HEK293 (cell line): ENCODE data around the gene PLEKHM1.
A peak's percentile ranks its signal among the peaks of the same experiment; 100 is the strongest.

Experiments
- CTCF ChIA-PET: fragments of 350-600 bp; formaldehyde crosslinking; extraction: SDS; loops from one replicate; lab custom pipeline; 2021; ENCODE audit warnings: antibody characterized with exemption; lab: Yijun Ruan, JAX
- POLR2A ChIA-PET: fragments of 300-600 bp; formaldehyde crosslinking; extraction: SDS; loops from one replicate; lab custom pipeline; 2020; ENCODE audit warnings: antibody characterized with exemption, inconsistent platforms; lab: Yijun Ruan, JAX
- H3K27ac ChIP-seq: fragments of 200-500 bp; sonication (Bioruptor generic); 2 replicates; pipeline ENCODE4 v1.5.1; 2014; ENCODE audit warnings: low read depth, low read length, control low read depth, inconsistent platforms; ENCODE audit errors: extremely low read depth
- H3K36me3 ChIP-seq, 2 experiments: fragments of 200-500 bp in 1 of 2; sonication (Bioruptor generic) in 1 of 2; 1 replicate in 1 of 2; 2 replicates in 1 of 2; pipeline ENCODE4 v1.5.1; 2014 to 2017; ENCODE audit warnings: inconsistent platforms in 2 of 2, low read length in 2 of 2; ENCODE audit not compliant: control insufficient read depth in 2 of 2, insufficient read depth in 1 of 2
- H3K4me1 ChIP-seq: fragments of 200-500 bp; sonication (Bioruptor generic); 2 replicates; pipeline ENCODE4 v1.5.1; 2014; ENCODE audit warnings: mild to moderate bottlenecking, low read length, inconsistent platforms; ENCODE audit not compliant: control insufficient read depth, insufficient read depth
- H3K4me3 ChIP-seq: 2 replicates; pipeline ENCODE4 v1.5.1; 2011; ENCODE audit warnings: low read depth, mild to moderate bottlenecking, control low read depth, low read length, moderate library complexity
- H3K9me3 ChIP-seq: fragments of 200-500 bp; sonication (Bioruptor generic); 2 replicates; pipeline ENCODE4 v1.5.1; 2014; ENCODE audit warnings: low read depth, low read length, inconsistent platforms; ENCODE audit not compliant: control insufficient read depth, insufficient read depth
- KLF1 ChIP-seq: fragments of 450-650 bp; formaldehyde crosslinking; IDR thresholded peaks from 2 replicates; pipeline ENCODE4 v1.5.1; 2016; ENCODE audit warnings: missing biosample characterization, missing genetic modification characterization
- KLF9 ChIP-seq: fragments of 450-650 bp; formaldehyde crosslinking; IDR thresholded peaks from 2 replicates; pipeline ENCODE4 v1.5.1; 2016; ENCODE audit warnings: missing biosample characterization, missing genetic modification characterization, low read depth
- SP2 ChIP-seq: fragments of 450-650 bp; formaldehyde crosslinking; IDR thresholded peaks from 2 replicates; pipeline ENCODE4 v1.5.1; 2016; ENCODE audit warnings: missing biosample characterization, missing genetic modification characterization
- ZFHX2 ChIP-seq: fragments of 450-650 bp; formaldehyde crosslinking; conservative IDR thresholded peaks from 2 replicates; pipeline ENCODE4 v1.5.1; 2016; ENCODE audit warnings: missing biosample characterization, missing genetic modification characterization
- ZNF10 ChIP-seq: fragments of 450-650 bp; formaldehyde crosslinking; IDR thresholded peaks from 2 replicates; pipeline ENCODE4 v1.5.1; 2017; ENCODE audit warnings: missing biosample characterization, missing genetic modification characterization
- ZNF133 ChIP-seq: fragments of 450-650 bp; formaldehyde crosslinking; IDR thresholded peaks from 2 replicates; pipeline ENCODE4 v1.5.1; 2016; ENCODE audit warnings: missing biosample characterization, missing genetic modification characterization
- ZNF146 ChIP-seq: fragments of 450-650 bp; formaldehyde crosslinking; IDR thresholded peaks from 2 replicates; pipeline ENCODE4 v1.5.1; 2016; ENCODE audit warnings: missing biosample characterization, missing genetic modification characterization
- ZNF18 ChIP-seq: fragments of 450-650 bp; formaldehyde crosslinking; IDR thresholded peaks from 2 replicates; pipeline ENCODE4 v1.5.1; 2016; ENCODE audit warnings: missing biosample characterization, missing genetic modification characterization
- ZNF19 ChIP-seq: fragments of 450-650 bp; formaldehyde crosslinking; IDR thresholded peaks from 2 replicates; pipeline ENCODE4; 2016; ENCODE audit warnings: missing biosample characterization, missing genetic modification characterization, low read depth
- ZNF214 ChIP-seq: fragments of 450-650 bp; formaldehyde crosslinking; IDR thresholded peaks from 2 replicates; pipeline ENCODE4 v1.5.1; 2017; ENCODE audit warnings: missing biosample characterization, mild to moderate bottlenecking, missing genetic modification characterization, borderline replicate concordance
- ZNF248 ChIP-seq: fragments of 450-650 bp; formaldehyde crosslinking; IDR thresholded peaks from 2 replicates; pipeline ENCODE4 v1.5.1; 2017; ENCODE audit warnings: missing biosample characterization, missing genetic modification characterization
- ZNF266 ChIP-seq: fragments of 450-650 bp; formaldehyde crosslinking; IDR thresholded peaks from 2 replicates; pipeline ENCODE4 v1.5.1; 2016; ENCODE audit warnings: missing biosample characterization, missing genetic modification characterization, low read depth
- ZNF404 ChIP-seq: fragments of 450-650 bp; formaldehyde crosslinking; IDR thresholded peaks from 2 replicates; pipeline ENCODE4 v1.5.1; 2017; ENCODE audit warnings: missing biosample characterization, missing genetic modification characterization
- ZNF423 ChIP-seq: fragments of 450-650 bp; formaldehyde crosslinking; IDR thresholded peaks from 2 replicates; pipeline ENCODE4 v1.5.1; 2016; ENCODE audit warnings: missing biosample characterization, missing genetic modification characterization
- ZNF433 ChIP-seq: fragments of 450-650 bp; formaldehyde crosslinking; IDR thresholded peaks from 2 replicates; pipeline ENCODE4 v1.5.1; 2016; ENCODE audit warnings: missing biosample characterization, missing genetic modification characterization, low read depth
- ZNF596 ChIP-seq: fragments of 450-650 bp; IDR thresholded peaks from 2 replicates; pipeline ENCODE4 v1.5.0; 2018; ENCODE audit warnings: missing biosample characterization, mild to moderate bottlenecking, missing genetic modification characterization, moderate library complexity
- ZNF624 ChIP-seq: fragments of 450-650 bp; formaldehyde crosslinking; IDR thresholded peaks from 2 replicates; pipeline ENCODE4 v1.5.1; 2017; ENCODE audit warnings: missing biosample characterization, missing genetic modification characterization
- ZNF660 ChIP-seq: fragments of 450-650 bp; IDR thresholded peaks from 2 replicates; pipeline ENCODE4 v1.5.1; 2018; ENCODE audit warnings: missing biosample characterization, mild to moderate bottlenecking, missing genetic modification characterization
- ZNF664 ChIP-seq: fragments of 450-650 bp; formaldehyde crosslinking; IDR thresholded peaks from 2 replicates; pipeline ENCODE4 v1.5.1; 2016; ENCODE audit warnings: missing biosample characterization, missing genetic modification characterization
- ZNF670 ChIP-seq: fragments of 450-650 bp; formaldehyde crosslinking; IDR thresholded peaks from 2 replicates; pipeline ENCODE4 v1.5.1; 2016; ENCODE audit warnings: missing biosample characterization, missing genetic modification characterization, low read depth
- ZNF677 ChIP-seq: fragments of 450-650 bp; IDR thresholded peaks from 2 replicates; pipeline ENCODE4 v1.5.0; 2018; ENCODE audit warnings: missing biosample characterization, mild to moderate bottlenecking, missing genetic modification characterization, moderate library complexity
- ZNF76 ChIP-seq: fragments of 450-650 bp; formaldehyde crosslinking; IDR thresholded peaks from 2 replicates; pipeline ENCODE4; 2016; ENCODE audit warnings: low read depth, missing biosample characterization, missing genetic modification characterization, borderline replicate concordance
- ZNF785 ChIP-seq: fragments of 450-650 bp; formaldehyde crosslinking; IDR thresholded peaks from 2 replicates; pipeline ENCODE4 v1.5.1; 2016; ENCODE audit warnings: missing biosample characterization, missing genetic modification characterization
- ZSCAN4 ChIP-seq: fragments of 450-650 bp; formaldehyde crosslinking; IDR thresholded peaks from 2 replicates; pipeline ENCODE4 v1.5.1; 2017; ENCODE audit warnings: missing biosample characterization, missing genetic modification characterization
- TF ChIP-seq, protein P1 (sequence below): fragments of 450-650 bp; formaldehyde crosslinking; conservative IDR thresholded peaks from 2 replicates; pipeline ENCODE4 v1.5.1; 2016; ENCODE audit warnings: low read depth, missing biosample characterization, missing genetic modification characterization

The PLEKHM1 gene

DNA sequence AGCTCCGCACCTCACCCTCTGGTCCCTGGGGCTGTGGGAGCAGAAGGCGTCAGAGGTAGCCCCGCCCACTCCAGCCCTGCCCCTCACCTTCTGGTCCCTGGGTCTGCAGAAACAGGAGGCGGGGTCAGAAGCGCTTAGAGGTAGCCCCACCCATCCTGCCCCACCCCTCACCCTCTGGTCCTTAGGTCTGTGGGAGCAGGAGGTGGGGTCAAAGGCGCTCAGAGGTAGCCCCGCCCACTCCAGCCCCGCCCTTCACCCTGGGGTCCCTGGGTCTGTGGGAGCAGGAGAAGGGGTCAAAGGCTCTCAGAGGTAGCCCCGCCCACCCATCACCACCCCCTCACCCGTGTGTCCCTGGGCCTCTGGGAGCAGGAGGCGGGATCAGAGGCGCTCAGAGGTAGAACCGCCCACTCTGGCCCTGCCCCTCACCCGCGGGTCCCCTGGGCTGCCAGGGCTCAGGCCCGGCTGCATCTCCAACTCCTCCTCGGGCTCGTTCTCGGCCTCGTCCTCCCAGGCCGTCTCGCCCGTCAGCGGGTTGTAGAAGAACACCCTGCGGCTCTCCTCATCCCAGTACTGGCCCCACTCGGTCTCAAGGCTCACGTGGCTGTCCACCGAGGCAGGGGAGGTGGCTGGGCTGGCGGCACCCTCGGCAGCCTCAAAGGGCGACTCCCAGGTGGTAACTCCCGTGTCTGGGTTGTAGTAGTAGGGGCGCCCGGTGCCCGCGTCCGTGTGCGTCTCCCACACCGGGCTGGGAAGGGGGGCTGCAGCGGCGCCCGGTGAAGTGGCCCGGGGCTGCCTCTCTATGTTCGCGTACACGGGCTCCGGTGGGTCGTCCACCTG is 85.1 kb downstream of the PLEKHM1 start:
- ChIA-PET POLR2A (interaction anchor here (1.1 to 1.3 kb wide), 2 partner anchors 19 to 20 kb away, joined by 3 read pairs; no protein-coding TSS in a partner anchor), CTCF (interaction anchor here (1.2 to 18.4 kb wide), 3 partner anchors 20 to 170 kb away, joined by 3 to 201 read pairs (median 4); no protein-coding TSS in a partner anchor)
- Histone ChIP-seq H3K36me3 (peaks cover 8 to 53% of the 10 kb centered on the region in 2 experiments; a peak in 2 of 3 replicates), H3K4me3 (no peak overlapping the region), H3K4me1 (no peaks in the 10 kb centered on the region), H3K9me3 (no peaks in the 10 kb centered on the region), H3K27ac (no peak overlapping the region)
- TF ChIP-seq SP2 (tag by site-specific recombination) (peak; percentile 36), ZNF19 (no peak), ZNF214 (tag by site-specific recombination) (no peak), ZNF433 (tag by site-specific recombination) (no peak), ZNF785 (tag by site-specific recombination) (no peak), ZNF670 (tag by site-specific recombination) (no peak), ZFHX2 (peak; percentile 46; the same call in 1 of the 2 replicates), ZNF664 (no peak), KLF1 (peak; percentile 75; the same call in 1 of the 2 replicates), ZNF624 (no peak), ZSCAN4 (no peak), KLF9 (tag by site-specific recombination) (0 out of 2 replicates have a peak, but pooled peaks have one; percentile 33), ZNF423 (tag by site-specific recombination) (no peak), ZNF18 (tag by site-specific recombination) (no peak), ZNF10 (tag by site-specific recombination) (no peak), ZNF133 (no peak)
- TF ChIP-seq, protein P1, sequence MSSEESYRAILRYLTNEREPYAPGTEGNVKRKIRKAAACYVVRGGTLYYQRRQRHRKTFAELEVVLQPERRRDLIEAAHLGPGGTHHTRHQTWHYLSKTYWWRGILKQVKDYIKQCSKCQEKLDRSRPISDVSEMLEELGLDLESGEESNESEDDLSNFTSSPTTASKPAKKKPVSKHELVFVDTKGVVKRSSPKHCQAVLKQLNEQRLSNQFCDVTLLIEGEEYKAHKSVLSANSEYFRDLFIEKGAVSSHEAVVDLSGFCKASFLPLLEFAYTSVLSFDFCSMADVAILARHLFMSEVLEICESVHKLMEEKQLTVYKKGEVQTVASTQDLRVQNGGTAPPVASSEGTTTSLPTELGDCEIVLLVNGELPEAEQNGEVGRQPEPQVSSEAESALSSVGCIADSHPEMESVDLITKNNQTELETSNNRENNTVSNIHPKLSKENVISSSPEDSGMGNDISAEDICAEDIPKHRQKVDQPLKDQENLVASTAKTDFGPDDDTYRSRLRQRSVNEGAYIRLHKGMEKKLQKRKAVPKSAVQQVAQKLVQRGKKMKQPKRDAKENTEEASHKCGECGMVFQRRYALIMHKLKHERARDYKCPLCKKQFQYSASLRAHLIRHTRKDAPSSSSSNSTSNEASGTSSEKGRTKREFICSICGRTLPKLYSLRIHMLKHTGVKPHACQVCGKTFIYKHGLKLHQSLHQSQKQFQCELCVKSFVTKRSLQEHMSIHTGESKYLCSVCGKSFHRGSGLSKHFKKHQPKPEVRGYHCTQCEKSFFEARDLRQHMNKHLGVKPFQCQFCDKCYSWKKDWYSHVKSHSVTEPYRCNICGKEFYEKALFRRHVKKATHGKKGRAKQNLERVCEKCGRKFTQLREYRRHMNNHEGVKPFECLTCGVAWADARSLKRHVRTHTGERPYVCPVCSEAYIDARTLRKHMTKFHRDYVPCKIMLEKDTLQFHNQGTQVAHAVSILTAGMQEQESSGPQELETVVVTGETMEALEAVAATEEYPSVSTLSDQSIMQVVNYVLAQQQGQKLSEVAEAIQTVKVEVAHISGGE (tag by site-specific recombination): no peak

DNA sequence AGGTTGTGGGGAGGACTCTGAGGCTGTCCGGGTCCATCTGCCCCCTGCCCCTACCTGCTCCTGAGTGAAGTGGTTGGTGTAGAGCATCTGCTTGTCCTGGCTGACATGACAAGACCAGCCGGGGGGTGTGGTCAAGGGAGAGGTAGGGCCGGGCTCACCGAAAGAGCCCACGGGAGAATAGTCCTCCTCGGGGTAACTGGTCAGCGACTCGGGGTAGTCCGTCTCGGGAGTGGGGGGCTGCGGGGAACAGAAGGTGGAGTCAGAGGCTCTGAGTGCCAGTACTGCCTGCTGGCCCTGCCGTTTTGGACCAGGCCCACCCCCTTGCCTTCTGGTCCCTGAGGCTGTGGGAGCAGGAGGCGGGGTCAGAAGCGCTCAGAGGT is 85.7 kb downstream of the PLEKHM1 start:
- H3K27ac ChIP-seq: no peak overlapping the region
- peaks cover 8 to 58% of the 10 kb centered on the region in 2 experiments; a peak in 2 of 3 replicates for H3K36me3 ChIP-seq
- H3K4me1 ChIP-seq: no peaks in the 10 kb centered on the region
- H3K9me3 ChIP-seq: no peaks in the 10 kb centered on the region
- POLR2A ChIA-PET: interaction anchor here (1.1 kb wide), 1 partner anchor 20 kb away, joined by 3 read pairs; no protein-coding TSS in a partner anchor
- no peak overlapping the region for H3K4me3 ChIP-seq
- CTCF ChIA-PET: interaction anchor here (1.2 to 18.4 kb wide), 3 partner anchors 10 to 20 kb away, joined by 3 to 201 read pairs (median 6); no protein-coding TSS in a partner anchor
- no peak for TF ChIP-seq ZNF596 (tag by site-specific recombination)
- TF ChIP-seq ZNF266: no peak
- no peak for TF ChIP-seq ZNF404 (tag by site-specific recombination)
- no peak for TF ChIP-seq ZNF248 (tag by site-specific recombination)
- no peak for TF ChIP-seq ZNF660 (tag by site-specific recombination)
- TF ChIP-seq, protein P1 (tag by site-specific recombination): no peak
- no peak for TF ChIP-seq ZNF146
- TF ChIP-seq ZNF677: no peak
- TF ChIP-seq SP2 (tag by site-specific recombination): no peak
- no peak for TF ChIP-seq ZNF76 (tag by site-specific recombination)
